GM18519 (cell line): ENCODE measurements around the gene ANKDD1A.

Experiments
- ATAC-seq: cut with Tn5 transposase; IDR thresholded peaks from one replicate; pipeline ENCODE4 v1.9.1; 2021; ENCODE audit warnings: mild to moderate bottlenecking, moderate library complexity; ENCODE audit not compliant: unreplicated experiment, low FRiP score

Gene ANKDD1A

GRCh38 chr15:64895285-64896065 lies 16.2 kb upstream of the ANKDD1A start:
- no peak for ATAC-seq

- no peak for ATAC-seq
These were observed 15.2 kb upstream of the ANKDD1A start for GRCh38 chr15:64896371-64897069.

- ATAC-seq = no peak
These were observed 14.2 kb upstream of the ANKDD1A start for GRCh38 chr15:64897345-64897985.

GRCh38 chr15:64898406-64898805 lies 13.3 kb upstream of the ANKDD1A start:
- no peak for ATAC-seq

- no peak for ATAC-seq
These were observed 10.6 kb upstream of the ANKDD1A start for GRCh38 chr15:64901141-64901540.

GRCh38 chr15:64901914-64902313 lies 9.8 kb upstream of the ANKDD1A start:
- ATAC-seq = no peak

GRCh38 chr15:64902863-64903262 lies 8.8 kb upstream of the ANKDD1A start:
- ATAC-seq = no peak

- no peak for ATAC-seq
These were observed 8.3 kb upstream of the ANKDD1A start for GRCh38 chr15:64903326-64903950.

- no peak for ATAC-seq
These were observed 7.5 kb upstream of the ANKDD1A start for GRCh38 chr15:64904189-64904588.

GRCh38 chr15:64905119-64905831 lies 6.4 kb upstream of the ANKDD1A start:
- ATAC-seq = no peak

GRCh38 chr15:64905941-64906340 lies 5.8 kb upstream of the ANKDD1A start:
- ATAC-seq = no peak

- no peak for ATAC-seq
These were observed 5.3 kb upstream of the ANKDD1A start for GRCh38 chr15:64906402-64906801.

GRCh38 chr15:64907991-64908390 lies 3.7 kb upstream of the ANKDD1A start:
- no peak for ATAC-seq

- ATAC-seq = no peak
These were observed 2.2 kb upstream of the ANKDD1A start for GRCh38 chr15:64909546-64909945.

- no peak for ATAC-seq
These were observed 950 bp downstream of the ANKDD1A start for GRCh38 chr15:64912379-64913325.

GRCh38 chr15:64915518-64916227 lies 4.0 kb downstream of the ANKDD1A start:
- no peak for ATAC-seq

- ATAC-seq = no peak
These were observed 4.7 kb downstream of the ANKDD1A start for GRCh38 chr15:64916365-64916764.

- ATAC-seq = no peak
These were observed 5.5 kb downstream of the ANKDD1A start for GRCh38 chr15:64917211-64917610.

GRCh38 chr15:64919721-64920120 lies 8.0 kb downstream of the ANKDD1A start:
- no peak for ATAC-seq
